Measurements from ENCODE around the gene TNNC2.

Gene TNNC2

DNA sequence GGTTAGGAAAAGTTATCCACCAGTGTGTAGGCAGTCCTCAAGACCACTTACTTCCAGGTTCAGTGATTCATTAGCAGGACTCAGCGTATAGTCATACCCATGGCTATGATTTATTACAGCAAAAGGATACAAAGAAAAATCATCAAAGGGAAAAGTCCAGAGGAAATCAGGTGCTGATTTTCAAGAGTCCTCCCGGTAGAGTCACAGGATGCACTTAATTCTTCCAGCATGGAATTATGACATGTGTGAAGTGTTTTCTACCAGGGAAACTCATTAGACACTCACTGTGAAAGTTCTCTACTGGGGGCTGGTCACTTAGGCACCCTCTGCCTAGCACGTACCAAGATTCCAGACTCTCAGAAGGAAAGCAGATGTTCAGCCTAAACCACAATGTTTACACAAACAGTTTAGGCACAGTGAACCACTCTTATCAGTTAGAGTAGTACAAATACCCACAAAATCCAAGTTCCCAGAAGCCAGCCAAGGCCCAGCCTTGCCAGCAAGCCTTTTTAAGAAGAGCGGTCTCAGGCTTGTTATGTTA, 45.7 kb downstream of the TNNC2 start:
- DNase-seq (ENCODE audit: low read depth in 2 of 2): no peak

DNA sequence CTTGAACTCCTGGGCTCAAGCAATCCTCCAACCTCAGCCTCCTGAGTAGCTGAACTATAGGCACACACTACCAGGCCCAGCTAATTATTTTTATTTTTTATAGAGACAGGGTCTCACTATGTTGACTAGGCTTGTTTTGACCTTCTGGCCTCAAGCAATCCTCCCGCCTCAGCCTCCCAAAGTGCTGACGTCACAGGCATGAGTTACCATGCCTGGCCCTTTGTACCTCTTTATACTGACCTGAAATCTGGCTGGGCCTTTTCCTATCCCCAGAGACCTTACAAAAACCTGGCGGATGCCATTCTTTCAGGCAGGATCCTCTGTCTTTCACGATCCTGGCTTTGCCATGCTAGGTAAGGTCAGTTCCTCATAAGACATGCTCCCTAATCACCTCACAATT, 47.0 kb downstream of the TNNC2 start:
- no peak for DNase-seq (ENCODE audit: low read depth in 2 of 2)

DNA sequence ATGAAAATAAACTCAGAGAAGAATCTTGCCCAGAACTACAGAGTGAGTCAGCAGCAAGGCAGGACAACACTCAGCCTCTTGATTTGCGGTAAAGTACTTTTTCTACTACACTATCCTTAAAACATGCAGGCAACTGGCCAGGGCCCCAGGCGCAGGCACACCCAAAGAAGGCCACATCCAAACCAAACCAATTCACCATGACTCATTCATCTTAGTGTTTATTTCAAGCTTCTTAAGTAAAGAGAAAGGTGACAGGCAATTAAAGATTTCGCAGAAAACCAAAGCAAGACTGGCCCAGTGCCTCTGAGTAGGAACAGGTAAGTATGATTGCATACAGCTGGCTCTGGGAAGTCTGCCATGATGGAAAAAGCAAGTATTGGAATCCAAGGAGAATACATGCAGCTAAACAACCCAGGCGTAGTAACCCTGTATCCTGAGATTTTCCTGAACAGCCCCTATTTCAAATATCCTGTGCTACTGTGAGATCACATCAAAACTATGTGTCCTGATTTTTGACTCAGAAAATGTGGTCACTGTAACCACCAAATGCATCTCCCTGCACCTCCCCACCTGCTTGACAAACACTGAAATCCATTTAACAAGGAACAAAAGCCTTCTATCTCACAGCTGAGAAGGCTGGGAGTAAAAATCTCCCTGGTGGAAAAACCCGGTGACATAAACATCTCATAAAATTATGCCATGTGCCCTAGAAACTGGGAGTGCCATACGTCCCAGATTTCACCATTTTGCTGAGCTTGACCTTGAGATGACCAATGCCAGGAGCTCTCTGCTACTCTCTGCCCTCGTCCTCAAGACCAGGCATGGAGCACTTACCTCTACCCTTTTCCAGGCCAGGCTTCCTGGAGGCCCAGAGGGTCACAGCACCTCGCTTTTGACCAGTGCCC, 47.8 kb downstream of the TNNC2 start:
- DNase-seq (ENCODE audit: low read depth in 2 of 2): no peak

DNA sequence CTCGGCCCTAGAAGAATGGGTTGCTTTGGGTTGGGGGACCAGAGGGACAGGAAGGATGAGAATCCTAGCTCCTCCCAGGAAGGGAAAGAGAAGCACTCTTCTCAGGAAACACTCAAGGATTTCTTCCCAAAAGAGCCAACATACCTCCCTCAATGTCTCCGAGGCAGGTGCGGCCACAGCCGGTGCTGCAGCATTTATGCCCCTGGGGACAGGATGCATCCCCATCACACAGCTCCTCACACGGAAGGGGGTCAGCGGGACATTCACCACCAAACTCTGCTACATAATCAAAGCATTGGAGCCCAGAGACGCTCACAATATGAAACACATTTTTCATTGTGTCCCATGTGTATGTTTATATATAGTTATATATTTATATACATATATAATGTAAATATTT, 50.2 kb downstream of the TNNC2 start:
- no peak for DNase-seq (ENCODE audit: low read depth in 2 of 2)

DNA sequence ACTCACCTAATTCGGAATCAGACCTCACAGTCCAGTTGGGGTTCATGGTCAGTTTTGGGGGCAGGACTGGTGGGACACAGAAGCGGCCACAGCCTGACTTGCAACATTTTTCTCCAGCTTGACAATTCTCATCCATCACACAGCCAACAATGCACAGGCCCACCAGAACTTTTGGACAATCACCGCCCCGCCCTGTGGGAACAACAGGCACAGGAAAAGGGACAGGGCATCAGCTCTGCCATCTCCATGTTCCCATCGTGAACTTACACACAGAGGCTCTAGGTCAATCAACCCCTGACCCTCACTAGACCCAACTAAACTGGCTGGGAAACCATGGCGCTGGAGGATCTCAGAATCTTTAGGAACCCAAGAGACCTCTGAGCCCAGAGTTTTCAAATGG, 51.7 kb downstream of the TNNC2 start:
- no peak for DNase-seq (ENCODE audit: low read depth in 2 of 2)

DNA sequence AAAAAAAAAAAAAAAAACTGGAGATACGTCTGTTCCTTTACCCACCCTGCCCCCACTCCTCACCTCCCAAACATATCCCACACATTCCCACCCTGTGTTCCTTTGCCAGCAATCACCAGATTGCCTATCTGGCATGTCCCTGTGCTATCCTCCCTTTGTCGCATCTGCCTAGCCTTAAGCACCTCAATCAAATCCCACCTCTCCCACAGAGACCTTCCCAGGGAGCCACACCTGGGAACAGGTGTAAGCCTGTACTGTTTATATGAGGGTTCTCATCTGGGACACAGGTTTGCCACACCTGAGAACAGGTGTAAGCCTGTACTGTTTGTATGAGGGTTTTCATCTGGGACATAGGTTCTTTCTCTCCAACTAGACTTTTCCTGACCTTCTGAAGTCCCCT, 52.2 kb downstream of the TNNC2 start:
- no peak for DNase-seq (ENCODE audit: low read depth in 2 of 2)
